Glutamatergic neuron (in vitro differentiated cells): Measurements from ENCODE around the gene NOD2. TPM values are rescaled to one million over a fixed set of nuclear protein-coding genes. Genes with fewer than 3 reads are reported as not detected.

Experiments
- DNase-seq: peaks from one replicate; pipeline ENCODE4 v3.0.0; 2022
- H3K27ac Mint-ChIP-seq: one replicate; pipeline ENCODE4 v1.8.0; 2020; ENCODE audit warnings: mild to moderate bottlenecking, mixed read lengths, inconsistent platforms; ENCODE audit not compliant: unreplicated experiment
- H3K27me3 Mint-ChIP-seq: one replicate; pipeline ENCODE4 v1.8.0; 2020; ENCODE audit warnings: mild to moderate bottlenecking, moderate library complexity, mixed read lengths, inconsistent platforms; ENCODE audit not compliant: unreplicated experiment
- H3K36me3 Mint-ChIP-seq: one replicate; pipeline ENCODE4 v1.8.0; 2020; ENCODE audit warnings: mild to moderate bottlenecking, mixed read lengths, inconsistent platforms; ENCODE audit not compliant: unreplicated experiment
- H3K4me1 Mint-ChIP-seq: one replicate; pipeline ENCODE4 v1.8.0; 2020; ENCODE audit warnings: mild to moderate bottlenecking, low read depth, mixed read lengths, inconsistent platforms; ENCODE audit not compliant: unreplicated experiment
- H3K4me3 Mint-ChIP-seq: one replicate; pipeline ENCODE4 v1.8.0; 2020; ENCODE audit warnings: mild to moderate bottlenecking, mixed read lengths, inconsistent platforms; ENCODE audit not compliant: unreplicated experiment
- H3K9me3 Mint-ChIP-seq: one replicate; pipeline ENCODE4 v1.8.0; 2020; ENCODE audit warnings: mild to moderate bottlenecking, moderate library complexity, mixed read lengths, inconsistent platforms; ENCODE audit not compliant: unreplicated experiment
- total RNA-seq: library from RNA; stranded (reverse); fragmentation: NEBNext Ultra II Directional; extraction: Animal tissue kit (Norgen Biotek cat#: 25700); gene quantifications from one replicate; pipeline ENCODE4 v1.2.1, GENCODE V29; 2021; ENCODE audit not compliant: unreplicated experiment
- TF ChIP-seq, protein P1 (sequence below): fragments of 200-600 bp; sonication (generic); IDR thresholded peaks from one replicate; pipeline ENCODE4 v1.5.0; 2021; ENCODE audit not compliant: partially characterized antibody, unreplicated experiment

Gene NOD2
- total RNA-seq, 1 donor from 2014 or later: 0.34 TPM

DNA sequence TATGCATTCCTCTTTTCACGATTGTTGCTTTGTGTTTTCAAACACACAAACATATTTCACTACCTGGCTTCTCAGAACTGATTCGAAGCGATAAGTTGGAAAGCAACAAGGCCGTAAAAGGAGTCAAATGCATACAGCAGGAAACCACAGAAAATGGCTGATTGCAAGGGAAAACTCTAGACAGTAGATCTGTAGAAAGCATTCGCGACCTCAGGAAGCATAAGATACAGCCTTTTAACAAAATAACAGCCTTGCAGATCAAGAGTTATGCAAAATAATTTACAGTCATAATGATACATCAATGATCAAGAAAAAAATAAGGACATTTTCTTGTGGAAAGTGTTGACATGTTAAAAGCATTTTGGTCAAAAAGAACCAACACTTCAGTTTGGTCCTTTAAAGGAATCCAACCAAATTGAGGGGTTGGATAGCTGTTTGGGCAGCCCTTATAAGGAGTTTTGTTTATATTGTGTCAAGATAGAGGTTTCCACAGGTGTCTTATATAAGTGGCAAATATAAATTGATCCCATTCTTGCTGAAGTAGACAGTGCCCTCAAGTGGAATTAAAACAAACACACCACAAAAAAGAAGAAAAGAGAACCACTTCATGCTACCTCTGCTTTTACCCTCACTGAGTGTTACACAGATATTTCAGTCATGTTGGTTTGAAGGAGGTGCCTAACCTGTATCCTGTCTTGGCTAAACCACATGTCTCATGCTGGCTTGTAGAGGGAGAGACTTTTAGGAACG, 54.0 kb downstream of the NOD2 start:
- DNase-seq: no peak
- TF ChIP-seq, protein P1, sequence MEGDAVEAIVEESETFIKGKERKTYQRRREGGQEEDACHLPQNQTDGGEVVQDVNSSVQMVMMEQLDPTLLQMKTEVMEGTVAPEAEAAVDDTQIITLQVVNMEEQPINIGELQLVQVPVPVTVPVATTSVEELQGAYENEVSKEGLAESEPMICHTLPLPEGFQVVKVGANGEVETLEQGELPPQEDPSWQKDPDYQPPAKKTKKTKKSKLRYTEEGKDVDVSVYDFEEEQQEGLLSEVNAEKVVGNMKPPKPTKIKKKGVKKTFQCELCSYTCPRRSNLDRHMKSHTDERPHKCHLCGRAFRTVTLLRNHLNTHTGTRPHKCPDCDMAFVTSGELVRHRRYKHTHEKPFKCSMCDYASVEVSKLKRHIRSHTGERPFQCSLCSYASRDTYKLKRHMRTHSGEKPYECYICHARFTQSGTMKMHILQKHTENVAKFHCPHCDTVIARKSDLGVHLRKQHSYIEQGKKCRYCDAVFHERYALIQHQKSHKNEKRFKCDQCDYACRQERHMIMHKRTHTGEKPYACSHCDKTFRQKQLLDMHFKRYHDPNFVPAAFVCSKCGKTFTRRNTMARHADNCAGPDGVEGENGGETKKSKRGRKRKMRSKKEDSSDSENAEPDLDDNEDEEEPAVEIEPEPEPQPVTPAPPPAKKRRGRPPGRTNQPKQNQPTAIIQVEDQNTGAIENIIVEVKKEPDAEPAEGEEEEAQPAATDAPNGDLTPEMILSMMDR: no peak
- H3K27ac Mint-ChIP-seq: no peak overlapping the region
- no peak overlapping the region for H3K4me3 Mint-ChIP-seq
- H3K36me3 Mint-ChIP-seq: no peaks in the 10 kb centered on the region
- peaks cover 1% of the 10 kb centered on the region for H3K27me3 Mint-ChIP-seq
- H3K4me1 Mint-ChIP-seq: peaks cover 2% of the 10 kb centered on the region
- H3K9me3 Mint-ChIP-seq: peaks cover 1% of the 10 kb centered on the region

DNA sequence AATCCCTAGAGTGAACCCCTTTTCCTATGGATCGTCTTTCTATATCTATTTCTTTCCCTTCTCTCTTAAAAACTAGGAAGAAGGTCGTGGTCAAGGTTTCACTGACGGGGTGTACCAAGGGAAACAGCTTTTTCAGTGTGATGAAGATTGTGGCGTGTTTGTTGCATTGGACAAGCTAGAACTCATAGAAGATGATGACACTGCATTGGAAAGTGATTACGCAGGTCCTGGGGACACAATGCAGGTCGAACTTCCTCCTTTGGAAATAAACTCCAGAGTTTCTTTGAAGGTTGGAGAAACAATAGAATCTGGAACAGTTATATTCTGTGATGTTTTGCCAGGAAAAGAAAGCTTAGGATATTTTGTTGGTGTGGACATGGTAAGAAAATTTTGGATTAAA, 58.1 kb downstream of the NOD2 start:
- Mint-ChIP-seq H3K4me1 (no peaks in the 10 kb centered on the region), H3K27me3 (no peaks in the 10 kb centered on the region), H3K36me3 (peaks cover 5% of the 10 kb centered on the region), H3K4me3 (no peak overlapping the region), H3K9me3 (no peaks in the 10 kb centered on the region), H3K27ac (no peak overlapping the region)
- TF ChIP-seq, protein P1: no peak
- no peak for DNase-seq

DNA sequence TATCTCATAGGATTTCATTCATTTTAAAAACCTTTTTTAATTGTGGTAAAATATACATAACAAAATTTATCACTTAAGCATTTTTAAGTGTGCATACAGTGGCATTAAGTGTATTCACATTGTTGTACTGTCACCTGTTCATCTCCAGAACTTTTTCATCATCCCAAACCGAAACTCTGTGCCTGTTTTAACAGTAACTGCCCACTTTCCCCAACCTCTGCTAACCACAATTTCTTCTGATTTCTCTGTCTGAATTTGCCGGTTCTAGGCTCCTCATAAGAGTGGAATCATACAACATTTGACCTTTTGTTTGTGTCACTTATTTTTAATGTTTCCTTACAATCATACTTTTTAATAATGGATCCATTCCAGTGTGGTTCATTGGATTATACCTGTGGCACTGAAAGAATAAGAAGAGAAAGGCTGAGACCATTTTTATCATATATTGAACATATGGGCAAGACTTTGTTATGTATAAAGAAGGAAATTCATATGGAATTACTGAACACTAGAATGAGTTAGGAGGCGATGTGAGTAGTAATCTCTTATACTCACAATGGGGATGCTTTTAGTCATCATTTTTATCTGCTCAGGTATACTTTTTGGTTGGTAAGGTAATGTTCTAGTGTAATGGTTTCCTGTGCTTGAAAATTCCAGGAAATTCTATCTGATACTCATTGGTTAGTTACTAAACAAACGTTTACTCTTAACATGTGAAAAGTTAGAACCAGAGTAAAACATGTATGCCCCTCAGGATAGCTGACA, 59.2 kb downstream of the NOD2 start:
- no peaks in the 10 kb centered on the region for H3K9me3 Mint-ChIP-seq
- DNase-seq: no peak

DNA sequence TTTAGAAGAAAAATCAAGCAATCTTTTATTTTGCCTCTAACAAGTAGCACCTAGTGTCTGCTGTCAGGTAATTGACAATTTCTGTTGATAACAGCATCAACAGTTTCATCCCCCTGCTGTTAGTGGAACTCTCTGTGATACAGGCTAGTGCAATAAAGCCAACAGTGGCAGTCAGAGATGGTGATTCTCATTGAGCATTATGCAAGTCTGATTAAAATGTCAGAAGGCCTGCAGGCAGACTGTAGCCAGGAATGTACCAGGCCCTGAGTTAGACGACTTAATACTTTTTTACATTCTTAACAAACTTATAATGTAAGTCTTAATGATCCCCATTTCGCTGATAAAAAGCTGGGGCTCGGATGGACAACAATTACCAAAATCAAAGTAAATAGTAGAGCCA, 63.1 kb downstream of the NOD2 start:
- no peaks in the 10 kb centered on the region for H3K9me3 Mint-ChIP-seq
- H3K27me3 Mint-ChIP-seq: no peaks in the 10 kb centered on the region
- H3K27ac Mint-ChIP-seq: no peak overlapping the region
- H3K4me3 Mint-ChIP-seq: no peak overlapping the region
- no peaks in the 10 kb centered on the region for H3K4me1 Mint-ChIP-seq
- TF ChIP-seq, protein P1: no peak
- peaks cover 5% of the 10 kb centered on the region for H3K36me3 Mint-ChIP-seq
- no peak for DNase-seq

More for the DNA sequence above, 59.2 kb downstream of the NOD2 start:
- no peak overlapping the region for H3K4me3 Mint-ChIP-seq
- no peaks in the 10 kb centered on the region for H3K27me3 Mint-ChIP-seq
- no peak overlapping the region for H3K27ac Mint-ChIP-seq
- no peaks in the 10 kb centered on the region for H3K4me1 Mint-ChIP-seq
- H3K36me3 Mint-ChIP-seq: peaks cover 5% of the 10 kb centered on the region
- TF ChIP-seq, protein P1: no peak

DNA sequence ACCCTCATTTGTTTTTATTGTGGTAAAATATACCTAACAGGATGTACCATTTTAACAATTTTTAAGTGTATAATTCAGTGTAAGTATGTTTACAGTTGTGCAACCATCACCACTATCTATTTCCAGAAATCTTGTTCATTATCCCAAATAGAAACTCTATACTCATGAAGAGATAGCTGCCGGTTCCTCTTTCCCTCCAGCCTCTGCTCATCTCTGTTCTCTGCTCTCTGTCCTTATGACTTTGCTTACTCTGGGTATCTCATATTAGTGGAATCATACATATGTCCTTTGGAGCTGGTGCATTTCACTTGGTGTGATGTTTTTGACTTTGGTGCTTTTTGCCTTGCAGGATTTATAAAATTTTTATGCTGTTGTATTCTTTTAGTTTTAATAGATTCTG, 67.9 kb downstream of the NOD2 start:
- H3K4me1 Mint-ChIP-seq: no peaks in the 10 kb centered on the region
- no peaks in the 10 kb centered on the region for H3K27me3 Mint-ChIP-seq
- H3K9me3 Mint-ChIP-seq: no peaks in the 10 kb centered on the region

More for the DNA sequence above, 67.9 kb downstream of the NOD2 start:
- no peak overlapping the region for H3K4me3 Mint-ChIP-seq
- TF ChIP-seq, protein P1: no peak
- peaks cover 11% of the 10 kb centered on the region for H3K36me3 Mint-ChIP-seq
- no peak for DNase-seq
- no peak overlapping the region for H3K27ac Mint-ChIP-seq
